ENCODE data around the gene IARS2. TPM values are rescaled to one million over a fixed set of nuclear protein-coding genes. Genes with fewer than 3 reads are reported as not detected.
"Not testable (repeated sequence)": the region's sequence is repeated elsewhere in the genome, so short reads cannot be mapped to it uniquely, and the experiment has no call there.

The IARS2 gene
- total RNA-seq, 1 experiment from 2014 or later, result 72.9 TPM

DNA sequence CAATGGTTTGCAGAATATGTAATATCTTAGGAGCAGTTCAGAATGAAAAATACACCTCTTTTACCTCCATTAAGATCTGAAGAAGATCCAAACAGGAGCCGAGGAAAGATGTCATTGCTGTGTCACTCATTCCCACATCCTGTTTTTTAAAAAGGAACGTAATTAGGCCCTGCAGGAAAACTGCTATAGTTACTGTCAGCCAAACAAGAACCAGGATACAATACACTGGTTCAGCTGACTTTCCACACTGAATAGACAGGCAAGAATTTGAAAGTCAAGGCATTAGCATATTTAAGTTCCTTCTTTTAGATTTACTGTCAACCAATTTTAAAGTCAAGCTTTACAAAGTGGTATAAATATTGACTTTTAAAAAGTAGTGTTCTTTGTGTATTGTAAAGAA is 63.8 kb downstream of the IARS2 start:
- H3K23me2 ChIP-seq (ENCODE audit: insufficient read length, low read depth, low read length, poor library complexity, severe bottlenecking), result no peaks in the 10 kb centered on the region
- H3T11ph ChIP-seq (ENCODE audit: low read length), result no peak overlapping the region
- no peaks in the 10 kb centered on the region for H3K79me2 ChIP-seq (ENCODE audit: insufficient read depth, low read length)
- WGBS (ENCODE audit: extremely low coverage, insufficient read length, low lambda C conversion rate), result no CpG with 5 or more reads among the region's 2 CpGs
- H3K9me3 ChIP-seq (ENCODE audit: control insufficient read depth, low read depth, low read length), result no peaks in the 10 kb centered on the region
- H2BK12ac ChIP-seq (ENCODE audit: insufficient read length, low read depth, low read length), result no peak overlapping the region
- H4K8ac ChIP-seq (replicated peaks; ENCODE audit: insufficient read length, low read depth, low read length), result no peak overlapping the region
- H2BK5ac ChIP-seq (ENCODE audit: insufficient read length, low read length), result no peak overlapping the region
- Mint-ChIP-seq H3K4me1 (0 out of 4 replicates have a peak, but pooled peaks cover 0 to 3% of the 10 kb centered on the region in 2 experiments), H3K9me3 (no peaks in the 10 kb centered on the region), H3K27ac (no peak overlapping the region), H3K4me3 (no peak overlapping the region), H3K27me3 (ENCODE audit: low read depth) (no peaks in the 10 kb centered on the region), H3K36me3 (ENCODE audit: insufficient read depth in 1 of 3, low read depth in 3 of 3) (peaks cover 20 to 60% (median 50%) of the 10 kb centered on the region in 3 experiments; a peak in 6 of 7 replicates)
- H3K56ac ChIP-seq (ENCODE audit: insufficient read length, low read depth, low read length), result no peak overlapping the region
- DNase-seq, result no peak
- H3K27me3 ChIP-seq (ENCODE audit: insufficient read depth, low read length), result no peaks in the 10 kb centered on the region
- H2BK120ac ChIP-seq (ENCODE audit: low read depth, low read length, poor library complexity, severe bottlenecking), result no peak overlapping the region
- H3K79me1 ChIP-seq (ENCODE audit: insufficient read depth, low read depth, low read length, poor library complexity, severe bottlenecking), result no peaks in the 10 kb centered on the region
- no peak overlapping the region for H3K4ac ChIP-seq (ENCODE audit: low read depth, low read length)
- H2BK20ac ChIP-seq (ENCODE audit: low read depth, low read length, poor library complexity, severe bottlenecking), result no peak overlapping the region
- no peak overlapping the region for H3K23ac ChIP-seq (ENCODE audit: insufficient read length, low read depth, low read length)
- H3K18ac ChIP-seq (ENCODE audit: insufficient read length, low read depth, low read length), result no peak overlapping the region
- H2BK15ac ChIP-seq (ENCODE audit: low read depth, low read length), result no peak overlapping the region
- H3K4me2 ChIP-seq (ENCODE audit: insufficient read depth, insufficient read length, low read length), result no peak overlapping the region
- H4K91ac ChIP-seq (ENCODE audit: insufficient read length, low read depth, low read length), result no peak overlapping the region
- no peak overlapping the region for H2AFZ ChIP-seq (ENCODE audit: low read length)
- H4K5ac ChIP-seq (ENCODE audit: insufficient read length, low read depth, low read length), result no peak overlapping the region
- H3K9ac ChIP-seq (ENCODE audit: extremely low read depth, insufficient read length, low read length), result no peak overlapping the region
- no peak overlapping the region for H3K14ac ChIP-seq (ENCODE audit: insufficient read depth, low read length)
- no peaks in the 10 kb centered on the region for H4K20me1 ChIP-seq (ENCODE audit: control insufficient read depth, insufficient read depth, insufficient read length)
- TF ChIP-seq, protein P1, sequence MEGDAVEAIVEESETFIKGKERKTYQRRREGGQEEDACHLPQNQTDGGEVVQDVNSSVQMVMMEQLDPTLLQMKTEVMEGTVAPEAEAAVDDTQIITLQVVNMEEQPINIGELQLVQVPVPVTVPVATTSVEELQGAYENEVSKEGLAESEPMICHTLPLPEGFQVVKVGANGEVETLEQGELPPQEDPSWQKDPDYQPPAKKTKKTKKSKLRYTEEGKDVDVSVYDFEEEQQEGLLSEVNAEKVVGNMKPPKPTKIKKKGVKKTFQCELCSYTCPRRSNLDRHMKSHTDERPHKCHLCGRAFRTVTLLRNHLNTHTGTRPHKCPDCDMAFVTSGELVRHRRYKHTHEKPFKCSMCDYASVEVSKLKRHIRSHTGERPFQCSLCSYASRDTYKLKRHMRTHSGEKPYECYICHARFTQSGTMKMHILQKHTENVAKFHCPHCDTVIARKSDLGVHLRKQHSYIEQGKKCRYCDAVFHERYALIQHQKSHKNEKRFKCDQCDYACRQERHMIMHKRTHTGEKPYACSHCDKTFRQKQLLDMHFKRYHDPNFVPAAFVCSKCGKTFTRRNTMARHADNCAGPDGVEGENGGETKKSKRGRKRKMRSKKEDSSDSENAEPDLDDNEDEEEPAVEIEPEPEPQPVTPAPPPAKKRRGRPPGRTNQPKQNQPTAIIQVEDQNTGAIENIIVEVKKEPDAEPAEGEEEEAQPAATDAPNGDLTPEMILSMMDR (conservative IDR thresholded peaks at IDR 0.05), result no peak
- no peaks in the 10 kb centered on the region for H3K4me1 ChIP-seq (ENCODE audit: insufficient read depth, low read length)
- no peak overlapping the region for H3K27ac ChIP-seq (ENCODE audit: insufficient read length, low read depth, low read length)
- no peak overlapping the region for H2AK5ac ChIP-seq (ENCODE audit: insufficient read length, low read length)

DNA sequence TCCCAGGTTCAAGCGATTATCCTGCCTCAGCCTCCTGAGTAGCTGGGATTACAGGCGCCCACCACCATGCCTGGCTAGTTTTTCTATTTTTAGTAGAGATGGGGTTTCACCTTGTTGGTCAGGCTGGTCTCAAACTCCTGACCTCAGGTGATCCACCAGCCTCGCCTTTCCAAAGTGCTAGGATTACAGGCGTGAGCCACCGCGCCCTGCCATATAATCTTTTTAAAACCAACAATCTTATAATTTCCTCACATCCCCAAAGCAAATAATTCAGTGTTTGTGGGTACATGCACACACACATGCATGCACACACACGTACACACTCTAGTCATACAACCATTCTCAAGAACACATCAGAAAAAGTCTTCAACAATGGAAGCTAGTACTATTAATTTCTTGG is 64.6 kb downstream of the IARS2 start:
- DNase-seq; H4K91ac ChIP-seq (ENCODE audit: insufficient read length, low read depth, low read length); H3K4me3 Mint-ChIP-seq; H3K23me2 ChIP-seq (ENCODE audit: insufficient read length, low read depth, low read length, poor library complexity, severe bottlenecking); H2BK12ac ChIP-seq (ENCODE audit: insufficient read length, low read depth, low read length); H3K4ac ChIP-seq (ENCODE audit: low read depth, low read length); H2AK5ac ChIP-seq (ENCODE audit: insufficient read length, low read length); H2BK120ac ChIP-seq (ENCODE audit: low read depth, low read length, poor library complexity, severe bottlenecking); H4K5ac ChIP-seq (ENCODE audit: insufficient read length, low read depth, low read length); H2AFZ ChIP-seq (ENCODE audit: low read length); H3K9me3 Mint-ChIP-seq; H3K9ac ChIP-seq (ENCODE audit: extremely low read depth, insufficient read length, low read length); H2BK20ac ChIP-seq (ENCODE audit: low read depth, low read length, poor library complexity, severe bottlenecking); H3K27me3 Mint-ChIP-seq (ENCODE audit: low read depth); H2BK15ac ChIP-seq (ENCODE audit: low read depth, low read length); H3T11ph ChIP-seq (ENCODE audit: low read length); H3K23ac ChIP-seq (ENCODE audit: insufficient read length, low read depth, low read length); H4K8ac ChIP-seq (replicated peaks; ENCODE audit: insufficient read length, low read depth, low read length); H3K4me2 ChIP-seq (ENCODE audit: insufficient read depth, insufficient read length, low read length); H4K20me1 ChIP-seq (ENCODE audit: control insufficient read depth, insufficient read depth, insufficient read length); H3K56ac ChIP-seq (ENCODE audit: insufficient read length, low read depth, low read length); H2BK5ac ChIP-seq (ENCODE audit: insufficient read length, low read length); H3K27me3 ChIP-seq (ENCODE audit: insufficient read depth, low read length); H3K9me3 ChIP-seq (ENCODE audit: control insufficient read depth, low read depth, low read length); H3K14ac ChIP-seq (ENCODE audit: insufficient read depth, low read length); H3K4me1 Mint-ChIP-seq; H3K18ac ChIP-seq (ENCODE audit: insufficient read length, low read depth, low read length); H3K27ac ChIP-seq (ENCODE audit: insufficient read length, low read depth, low read length); H3K4me1 ChIP-seq (ENCODE audit: insufficient read depth, low read length); H3K79me1 ChIP-seq (ENCODE audit: insufficient read depth, low read depth, low read length, poor library complexity, severe bottlenecking); H3K79me2 ChIP-seq (ENCODE audit: insufficient read depth, low read length): not testable (repeated sequence)
- H3K36me3 Mint-ChIP-seq (ENCODE audit: insufficient read depth in 1 of 3, low read depth in 3 of 3), result peaks cover 18 to 56% (median 45%) of the 10 kb centered on the region in 3 experiments; a peak in 6 of 7 replicates
- no CpG with 5 or more reads among the region's 7 CpGs for WGBS (ENCODE audit: extremely low coverage, insufficient read length, low lambda C conversion rate)
- 0 out of 7 replicates have a peak overlapping the region, but pooled peaks of 1 of the 3 experiments have one; percentile 8 for H3K27ac Mint-ChIP-seq
